NCI-H1417 (cell line): Measurements from ENCODE around the gene LFNG.

Experiments
- DNase-seq, 3 experiments: peaks; one replicate each; lab custom pipeline; 2025; lab: John Stamatoyannopoulos, UW

The LFNG gene

GRCh38 chr7:2483494-2483893 is 36.1 kb upstream of the LFNG start:
- peak in 1 of 3 experiments; percentile 11 for DNase-seq

- no peak for DNase-seq
Measured at GRCh38 chr7:2484868-2485267, 34.7 kb upstream of the LFNG start.

- DNase-seq: no peak
Measured at GRCh38 chr7:2487586-2488271, 31.8 kb upstream of the LFNG start.

GRCh38 chr7:2488272-2488645 is 31.3 kb upstream of the LFNG start:
- DNase-seq: no peak

- DNase-seq: no peak
Measured at GRCh38 chr7:2488681-2489080, 30.9 kb upstream of the LFNG start.

GRCh38 chr7:2490181-2490651 is 29.4 kb upstream of the LFNG start:
- DNase-seq: no peak

GRCh38 chr7:2492038-2492437 is 27.5 kb upstream of the LFNG start:
- no peak for DNase-seq

GRCh38 chr7:2493205-2494164 is 26.1 kb upstream of the LFNG start:
- DNase-seq: no peak

GRCh38 chr7:2494191-2495130 is 25.1 kb upstream of the LFNG start:
- DNase-seq: no peak

- DNase-seq: peak in 2 of 3 experiments; percentile 61 to 82
Measured at GRCh38 chr7:2495418-2496299, 23.9 kb upstream of the LFNG start.

GRCh38 chr7:2496375-2496774 is 23.2 kb upstream of the LFNG start:
- DNase-seq: no peak

GRCh38 chr7:2497065-2497464 is 22.5 kb upstream of the LFNG start:
- DNase-seq: no peak

- no peak for DNase-seq
Measured at GRCh38 chr7:2497500-2498336, 21.9 kb upstream of the LFNG start.

- no peak for DNase-seq
Measured at GRCh38 chr7:2498708-2499107, 20.9 kb upstream of the LFNG start.

- DNase-seq: no peak
Measured at GRCh38 chr7:2499181-2499580, 20.4 kb upstream of the LFNG start.

GRCh38 chr7:2499719-2500430 is 19.7 kb upstream of the LFNG start:
- no peak for DNase-seq

- no peak for DNase-seq
Measured at GRCh38 chr7:2500701-2501100, 18.9 kb upstream of the LFNG start.

- no peak for DNase-seq
Measured at GRCh38 chr7:2501947-2502646, 17.5 kb upstream of the LFNG start.

GRCh38 chr7:2502647-2502966 is 17.0 kb upstream of the LFNG start:
- no peak for DNase-seq
